ENCODE data around the gene DLL4. TPM values are rescaled to one million over a fixed set of nuclear protein-coding genes. Genes with fewer than 3 reads are reported as not detected.

Gene DLL4
- total and polyA plus RNA-seq, 2 donors (not counting 1 experiment from before 2014, with no cell fraction given), result 0.07 to 0.30 TPM

GRCh38 chr15:40900256-40901052 lies 28.7 kb upstream of the DLL4 start:
- H3K4me2 ChIP-seq (replicated peaks; ENCODE audit: low read depth, low read length, poor library complexity, severe bottlenecking), result no peak overlapping the region
- no peak overlapping the region for H2AFZ ChIP-seq (ENCODE audit: insufficient read depth, low read depth, low read length, poor library complexity, severe bottlenecking)
- POLR2A ChIA-PET, result no interaction called here
- ATAC-seq (ENCODE audit: low read depth) (no peak), DNase-seq (no peak)
- no peaks in the 10 kb centered on the region for H3K27me3 ChIP-seq (replicated peaks in 1 of 4; ENCODE audit: control extremely low read depth in 1 of 4, control insufficient read depth in 3 of 4, insufficient read depth in 4 of 4, low read length in 3 of 4)
- no peak overlapping the region for H3K27ac Mint-ChIP-seq
- peaks cover 28% of the 10 kb centered on the region for H3K79me2 ChIP-seq (ENCODE audit: control insufficient read depth, insufficient read depth, low read length)
- WGBS (ENCODE audit: insufficient coverage), result 97% methylated on average over 36 of the region's 36 CpGs
- H3K9ac ChIP-seq (ENCODE audit: low read length), result no peak overlapping the region
- no peak overlapping the region for H3K4me3 Mint-ChIP-seq
- intact Hi-C loops (cut with micrococcal nuclease), result loop anchor here (5.0 to 10.0 kb wide), 4 partner anchors 514 to 994 kb away; partner anchors contain the start of genes MGA, RTF1 and SPTBN5
- no peak overlapping the region for H3K4me3 ChIP-seq (ENCODE audit: control extremely low read depth in 1 of 5, extremely low read depth in 1 of 5, insufficient read depth in 1 of 5, low read depth in 2 of 5, low read length in 4 of 5)
- H3K27me3 Mint-ChIP-seq, result no peaks in the 10 kb centered on the region
- H3K4me1 ChIP-seq (ENCODE audit: control insufficient read depth in 2 of 2, insufficient read depth in 2 of 2, low read length in 2 of 2), result peaks cover 20 to 38% of the 10 kb centered on the region in 2 donors
- H3K36me3 ChIP-seq (replicated peaks in 1 of 2; ENCODE audit: control extremely low read depth in 1 of 2, control insufficient read depth in 1 of 2, extremely low read depth in 1 of 2, insufficient read depth in 2 of 2, low read length in 1 of 2), result peaks cover 2 to 47% of the 10 kb centered on the region in 2 experiments
- H3K9me3 ChIP-seq (ENCODE audit: control extremely low read depth in 1 of 3, control insufficient read depth in 2 of 3, insufficient read depth in 1 of 3, low read length in 2 of 3), result no peaks in the 10 kb centered on the region
- TF ChIP-seq CTCF (IDR thresholded peaks at IDR 0.05), result no peak
- no peak for TF ChIP-seq EZH2 (IDR thresholded peaks at IDR 0.05; ENCODE audit: borderline replicate concordance, insufficient read depth, low read depth, low read length, poor library complexity, severe bottlenecking)
- H3K27ac ChIP-seq (ENCODE audit: low read length in 2 of 2), result no peak overlapping the region
- CTCF ChIA-PET, result interaction anchor here (0.7 to 1.3 kb wide), 3 partner anchors 11 to 285 kb away, joined by 3 to 4 read pairs (median 4); no protein-coding TSS in a partner anchor
- no peaks in the 10 kb centered on the region for H3K9me3 Mint-ChIP-seq (ENCODE audit: insufficient read depth)
- H3K4me1 Mint-ChIP-seq, result peaks cover 35% of the 10 kb centered on the region
- H4K20me1 ChIP-seq (ENCODE audit: control insufficient read depth, insufficient read depth, low read length, poor library complexity, severe bottlenecking), result peaks cover 24% of the 10 kb centered on the region

DNA sequence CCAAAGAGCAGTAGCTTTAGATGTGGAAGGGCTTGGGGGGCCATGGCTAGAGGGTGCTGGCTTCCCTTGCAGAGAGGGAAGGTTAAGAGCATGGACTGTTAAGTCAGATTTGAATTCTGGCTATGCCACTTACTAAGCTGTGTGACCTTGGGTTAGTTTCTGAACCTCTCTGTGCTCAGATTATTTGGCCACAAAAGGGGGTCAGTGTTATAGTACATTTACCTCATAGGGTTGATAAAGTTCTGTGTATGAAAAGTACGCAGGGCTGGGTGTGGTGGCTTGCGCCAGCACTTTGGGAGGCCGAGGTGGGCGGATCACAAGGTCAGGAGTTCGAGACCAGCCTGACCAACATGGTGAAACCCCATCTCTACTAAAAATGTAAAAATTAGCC lies 28.1 kb upstream of the DLL4 start:
- Histone ChIP-seq H3K79me2 (ENCODE audit: control insufficient read depth, insufficient read depth, low read length) (peaks cover 22% of the 10 kb centered on the region), H3K4me2 (replicated peaks; ENCODE audit: low read depth, low read length, poor library complexity, severe bottlenecking) (no peak overlapping the region), H3K4me3 (ENCODE audit: control extremely low read depth in 1 of 5, extremely low read depth in 1 of 5, insufficient read depth in 1 of 5, low read depth in 2 of 5, low read length in 4 of 5) (no peak overlapping the region), H3K27ac (ENCODE audit: low read length in 2 of 2) (no peak overlapping the region), H3K9ac (ENCODE audit: low read length) (no peak overlapping the region), H2AFZ (ENCODE audit: insufficient read depth, low read depth, low read length, poor library complexity, severe bottlenecking) (no peak overlapping the region), H3K36me3 (replicated peaks in 1 of 2; ENCODE audit: control extremely low read depth in 1 of 2, control insufficient read depth in 1 of 2, extremely low read depth in 1 of 2, insufficient read depth in 2 of 2, low read length in 1 of 2) (peaks cover under 1 to 44% of the 10 kb centered on the region in 2 experiments), H3K27me3 (replicated peaks in 1 of 4; ENCODE audit: control extremely low read depth in 1 of 4, control insufficient read depth in 3 of 4, insufficient read depth in 4 of 4, low read length in 3 of 4) (no peaks in the 10 kb centered on the region), H3K9me3 (ENCODE audit: control extremely low read depth in 1 of 3, control insufficient read depth in 2 of 3, insufficient read depth in 1 of 3, low read length in 2 of 3) (no peaks in the 10 kb centered on the region), H3K4me1 (ENCODE audit: control insufficient read depth in 2 of 2, insufficient read depth in 2 of 2, low read length in 2 of 2) (peaks cover 21 to 39% of the 10 kb centered on the region in 2 donors), H4K20me1 (ENCODE audit: control insufficient read depth, insufficient read depth, low read length, poor library complexity, severe bottlenecking) (peaks cover 20% of the 10 kb centered on the region)
- peaks cover 35% of the 10 kb centered on the region for H3K4me1 Mint-ChIP-seq
- DNase-seq (no peak), ATAC-seq (ENCODE audit: low read depth) (no peak)
- no peaks in the 10 kb centered on the region for H3K9me3 Mint-ChIP-seq (ENCODE audit: insufficient read depth)
- no CpG with 5 or more reads among the region's 5 CpGs for WGBS (ENCODE audit: insufficient coverage)
- H3K27me3 Mint-ChIP-seq, result no peaks in the 10 kb centered on the region
- ChIA-PET POLR2A (no interaction called here), CTCF (interaction anchor here (0.7 to 1.3 kb wide), 3 partner anchors 12 to 285 kb away, joined by 3 to 4 read pairs (median 4); no protein-coding TSS in a partner anchor)
- no peak overlapping the region for H3K4me3 Mint-ChIP-seq
- TF ChIP-seq EZH2 (IDR thresholded peaks at IDR 0.05; ENCODE audit: borderline replicate concordance, insufficient read depth, low read depth, low read length, poor library complexity, severe bottlenecking) (no peak), CTCF (IDR thresholded peaks at IDR 0.05) (no peak)
- H3K27ac Mint-ChIP-seq, result no peak overlapping the region
- intact Hi-C loops (cut with micrococcal nuclease), result loop anchor here (5.0 to 10.0 kb wide), 4 partner anchors 514 to 994 kb away; partner anchors contain the start of genes MGA, RTF1 and SPTBN5
